SK-N-SH treated with all-trans-retinoic acid at 6 μM for 48 hours (cell line): ENCODE measurements around the gene LUC7L3.

ENCODE experiments used
- ATAC-seq: fragments of 200-7000 bp; cut with Tn5 transposase; 3 replicates; pipeline ENCODE4 v1.9.1; 2020; ENCODE audit warnings: mild to moderate bottlenecking, moderate library complexity
- BACH2 ChIP-seq: fragments of 250-450 bp; sonication (Bioruptor Pico); IDR thresholded peaks from 2 replicates; pipeline ENCODE4 v1.9.0; 2021; ENCODE audit warnings: mild to moderate bottlenecking, borderline replicate concordance
- CREB5 ChIP-seq: fragments of 250-450 bp; sonication (Bioruptor Pico); IDR thresholded peaks from 2 replicates; pipeline ENCODE4 v1.5.1; 2020; ENCODE audit warnings: low read depth, mild to moderate bottlenecking, moderate library complexity
- CSRNP3 ChIP-seq: fragments of 250-450 bp; sonication (Bioruptor Pico); IDR thresholded peaks from 2 replicates; pipeline ENCODE4 v1.5.1; 2021; ENCODE audit warnings: mild to moderate bottlenecking, moderate library complexity
- GLIS3 ChIP-seq: fragments of 250-450 bp; sonication (Bioruptor Pico); IDR thresholded peaks from 2 replicates; pipeline ENCODE4 v1.5.0; 2020; ENCODE audit warnings: mild to moderate bottlenecking, moderate library complexity
- ISL1 ChIP-seq: fragments of 250-450 bp; sonication (Bioruptor Pico); IDR thresholded peaks from 2 replicates; pipeline ENCODE4 v2.1.2; 2022; ENCODE audit warnings: mild to moderate bottlenecking, moderate library complexity
- OSR1 ChIP-seq: fragments of 250-450 bp; sonication (Bioruptor Pico); IDR thresholded peaks from 2 replicates; pipeline ENCODE4 v1.8.0; 2022; ENCODE audit warnings: moderate library complexity, mild to moderate bottlenecking, inconsistent platforms
- PATZ1 ChIP-seq: fragments of 250-450 bp; sonication (Bioruptor Pico); IDR thresholded peaks from 2 replicates; pipeline ENCODE4 v1.8.0; 2020; ENCODE audit warnings: mild to moderate bottlenecking, moderate library complexity, borderline replicate concordance
- POU6F1 ChIP-seq: fragments of 250-450 bp; sonication (Bioruptor Pico); IDR thresholded peaks from 2 replicates; pipeline ENCODE4 v1.8.0; 2021; ENCODE audit warnings: low read depth, mild to moderate bottlenecking, moderate library complexity, borderline replicate concordance
- PPARA ChIP-seq: fragments of 250-450 bp; sonication (Bioruptor Pico); IDR thresholded peaks from 2 replicates; pipeline ENCODE4 v1.5.0; 2020; ENCODE audit warnings: mild to moderate bottlenecking, borderline replicate concordance
- RARB ChIP-seq: fragments of 250-450 bp; sonication (Bioruptor Pico); IDR thresholded peaks from 2 replicates; pipeline ENCODE4 v1.8.0; 2021; ENCODE audit warnings: mild to moderate bottlenecking, moderate library complexity
- SNAI2 ChIP-seq: fragments of 250-450 bp; sonication (Bioruptor Pico); IDR thresholded peaks from 2 replicates; pipeline ENCODE4 v1.5.0; 2020; ENCODE audit warnings: mild to moderate bottlenecking, moderate library complexity
- TCF4 ChIP-seq: fragments of 250-450 bp; sonication (Bioruptor Pico); IDR thresholded peaks from 2 replicates; pipeline ENCODE4 v1.8.0; 2021; ENCODE audit warnings: mild to moderate bottlenecking, moderate library complexity, borderline replicate concordance
- TOX ChIP-seq: fragments of 250-450 bp; sonication (Bioruptor Pico); IDR thresholded peaks from 2 replicates; pipeline ENCODE4 v1.8.0; 2021; ENCODE audit warnings: mild to moderate bottlenecking, moderate library complexity, borderline replicate concordance
- TSHZ2 ChIP-seq: fragments of 250-450 bp; sonication (Bioruptor Pico); IDR thresholded peaks from 2 replicates; pipeline ENCODE4 v1.5.0; 2020; ENCODE audit warnings: mild to moderate bottlenecking, moderate library complexity
- ZC3H10 ChIP-seq: fragments of 250-450 bp; sonication (Bioruptor Pico); IDR thresholded peaks from 2 replicates; pipeline ENCODE4 v1.5.1; 2021; ENCODE audit warnings: mild to moderate bottlenecking, moderate library complexity
- ZFP3 ChIP-seq: fragments of 250-450 bp; sonication (Bioruptor Pico); IDR thresholded peaks from 2 replicates; pipeline ENCODE4 v1.5.0; 2020; ENCODE audit warnings: mild to moderate bottlenecking, moderate library complexity
- ZFP30 ChIP-seq: fragments of 450-650 bp; formaldehyde crosslinking; IDR thresholded peaks from 2 replicates; pipeline ENCODE4 v1.5.0; 2022; ENCODE audit warnings: mild to moderate bottlenecking, moderate library complexity
- ZNF565 ChIP-seq: fragments of 450-650 bp; formaldehyde crosslinking; conservative IDR thresholded peaks from 2 replicates; pipeline ENCODE4 v1.5.0; 2020; ENCODE audit warnings: low read depth, mild to moderate bottlenecking, moderate library complexity
- ZNF70 ChIP-seq: fragments of 450-650 bp; formaldehyde crosslinking; IDR thresholded peaks from 2 replicates; pipeline ENCODE4 v1.5.0; 2020; ENCODE audit warnings: mild to moderate bottlenecking, moderate library complexity
- ZNF8 ChIP-seq: fragments of 450-650 bp; formaldehyde crosslinking; IDR thresholded peaks from 2 replicates; pipeline ENCODE4 v1.5.0; 2020; ENCODE audit warnings: mild to moderate bottlenecking, moderate library complexity

The LUC7L3 gene

GRCh38 chr17:50758524-50758923, 39.1 kb downstream of the LUC7L3 start:
- ATAC-seq = no peak; the same call in 2 of the 3 replicates
- TF ChIP-seq SNAI2 (CRISPR knock-in tag) (no peak), TOX (CRISPR knock-in tag) (no peak), OSR1 (CRISPR knock-in tag) (no peak), ISL1 (CRISPR knock-in tag) (no peak)
- TF ChIP-seq, all 23 proteins: peak for 0

- no peak for TF ChIP-seq OSR1 (CRISPR knock-in tag)
- no peak for TF ChIP-seq PATZ1 (CRISPR knock-in tag)
- TF ChIP-seq ISL1 (CRISPR knock-in tag) = no peak
- no peak for TF ChIP-seq CSRNP3 (CRISPR knock-in tag)
- no peak for TF ChIP-seq TCF4 (CRISPR knock-in tag)
- no peak for TF ChIP-seq POU6F1 (CRISPR knock-in tag)
- TF ChIP-seq GLIS3 (CRISPR knock-in tag) = no peak
- no peak for TF ChIP-seq TSHZ2
- no peak for TF ChIP-seq ZFP3 (CRISPR knock-in tag)
- no peak for TF ChIP-seq TOX (CRISPR knock-in tag)
- TF ChIP-seq ZC3H10 (CRISPR knock-in tag) = no peak
- TF ChIP-seq BACH2 (CRISPR knock-in tag) = no peak
- no peak for TF ChIP-seq ZFP30
- no peak for TF ChIP-seq ZNF565 (CRISPR knock-in tag)
- TF ChIP-seq CREB5 (CRISPR knock-in tag) = no peak
- TF ChIP-seq ZNF8 = no peak
- TF ChIP-seq SNAI2 (CRISPR knock-in tag) = no peak
- no peak for TF ChIP-seq ZNF70
- TF ChIP-seq PPARA (CRISPR knock-in tag) = no peak
- no peak for TF ChIP-seq RARB (CRISPR knock-in tag)
- ATAC-seq = peak; percentile 9
These were observed 39.7 kb downstream of the LUC7L3 start for GRCh38 chr17:50758989-50759544.

GRCh38 chr17:50762177-50762576, 42.8 kb downstream of the LUC7L3 start:
- ATAC-seq = no peak
- TF ChIP-seq PPARA (CRISPR knock-in tag) = no peak
